ENCODE measurements around the gene SUPT6H.
A peak's percentile ranks its signal among the peaks of the same experiment; 100 is the strongest.

Gene SUPT6H

GRCh38 chr17:28737770-28738679 lies 76.0 kb downstream of the SUPT6H start:
- no peak for DNase-seq (ENCODE audit: low read depth)

- no peak for DNase-seq (ENCODE audit: low read depth)
Measured at GRCh38 chr17:28738680-28739384, 76.8 kb downstream of the SUPT6H start.

GRCh38 chr17:28740406-28741357 lies 78.7 kb downstream of the SUPT6H start:
- no peak for DNase-seq (ENCODE audit: low read depth)

GRCh38 chr17:28741358-28742349 lies 79.6 kb downstream of the SUPT6H start:
- no peak for DNase-seq (ENCODE audit: low read depth)

- DNase-seq (ENCODE audit: low read depth), result peak; percentile 92
Measured at GRCh38 chr17:28743243-28744103, 81.5 kb downstream of the SUPT6H start, which contains the start of gene TRAF4. TRAF4 (plus strand) TSS chr17:28744011; CDS start chr17:28744113, 102 bp downstream.

- no peak for DNase-seq (ENCODE audit: low read depth)
Measured at GRCh38 chr17:28744104-28744971, 82.3 kb downstream of the SUPT6H start.

- DNase-seq (ENCODE audit: low read depth), result peak; percentile 68
Measured at GRCh38 chr17:28744972-28745785, 83.2 kb downstream of the SUPT6H start.

- no peak for DNase-seq (ENCODE audit: low read depth)
Measured at GRCh38 chr17:28745786-28746411, 83.9 kb downstream of the SUPT6H start.

- DNase-seq (ENCODE audit: low read depth), result peak; percentile 26
Measured at GRCh38 chr17:28746611-28747050, 84.6 kb downstream of the SUPT6H start.

- DNase-seq (ENCODE audit: low read depth), result no peak
Measured at GRCh38 chr17:28747051-28747691, 85.2 kb downstream of the SUPT6H start.

GRCh38 chr17:28747801-28748750 lies 86.1 kb downstream of the SUPT6H start:
- DNase-seq (ENCODE audit: low read depth), result no peak

- no peak for DNase-seq (ENCODE audit: low read depth)
Measured at GRCh38 chr17:28748852-28749515, 87.0 kb downstream of the SUPT6H start.

- no peak for DNase-seq (ENCODE audit: low read depth)
Measured at GRCh38 chr17:28749516-28750177, 87.6 kb downstream of the SUPT6H start.
